GM06990 (cell line): ENCODE measurements around the gene RASSF3.
A peak's percentile ranks its signal among the peaks of the same experiment; 100 is the strongest.

Experiments
- DNase-seq: peaks from one replicate; pipeline ENCODE4 v3.0.0-alpha.2; 2011; ENCODE audit not compliant: insufficient read length; ENCODE audit errors: extremely low read depth
- H3K27me3 ChIP-seq: replicated peaks from 2 replicates; pipeline ENCODE4 v1.6.0; 2011; ENCODE audit warnings: low read length; ENCODE audit not compliant: control insufficient read depth, insufficient read depth
- H3K36me3 ChIP-seq: 2 replicates; pipeline ENCODE4 v1.5.1; 2011; ENCODE audit warnings: low read length; ENCODE audit not compliant: control insufficient read depth, insufficient read depth
- H3K4me3 ChIP-seq: replicated peaks from 2 replicates; pipeline ENCODE4 v1.5.1; 2011; ENCODE audit warnings: low read depth, mild to moderate bottlenecking, control low read depth, low read length
- CTCF ChIP-seq: IDR thresholded peaks from 2 replicates; pipeline ENCODE4 v1.5.1; 2011; ENCODE audit warnings: low read length, control low read depth, mild to moderate bottlenecking, inconsistent platforms; ENCODE audit not compliant: insufficient read depth, poor library complexity, severe bottlenecking

Gene RASSF3

GRCh38 chr12:64666054-64666914, 56.0 kb downstream of the RASSF3 start:
- Histone ChIP-seq H3K4me3 (peak overlapping the region; percentile 47), H3K36me3 (no peaks in the 10 kb centered on the region), H3K27me3 (no peaks in the 10 kb centered on the region)
- DNase-seq = no peak
- no peak for TF ChIP-seq CTCF

GRCh38 chr12:64667793-64668192, 57.5 kb downstream of the RASSF3 start:
- no peaks in the 10 kb centered on the region; the same call in 1 of the 2 replicates for H3K36me3 ChIP-seq
- H3K27me3 ChIP-seq = no peaks in the 10 kb centered on the region
- no peak overlapping the region for H3K4me3 ChIP-seq
- no peak for DNase-seq
- TF ChIP-seq CTCF = no peak

GRCh38 chr12:64669270-64669842, 59.1 kb downstream of the RASSF3 start:
- Histone ChIP-seq H3K36me3 (no peaks in the 10 kb centered on the region; the same call in 1 of the 2 replicates), H3K27me3 (no peaks in the 10 kb centered on the region), H3K4me3 (peak overlapping the region; percentile 64)
- no peak for TF ChIP-seq CTCF
- peak; percentile 68 for DNase-seq

- Histone ChIP-seq H3K27me3 (no peaks in the 10 kb centered on the region), H3K4me3 (peak overlapping the region; percentile 64), H3K36me3 (no peaks in the 10 kb centered on the region; the same call in 1 of the 2 replicates)
- no peak for TF ChIP-seq CTCF
- no peak for DNase-seq
These were observed 59.7 kb downstream of the RASSF3 start for GRCh38 chr12:64670019-64670418.

GRCh38 chr12:64670919-64671639, 60.8 kb downstream of the RASSF3 start:
- H3K27me3 ChIP-seq = no peaks in the 10 kb centered on the region
- no peak for TF ChIP-seq CTCF
- H3K4me3 ChIP-seq = no peak overlapping the region
- no peaks in the 10 kb centered on the region; the same call in 1 of the 2 replicates for H3K36me3 ChIP-seq
- DNase-seq = no peak
